A549 (cell line): ENCODE results near the gene TMEM132D.

Source experiments
- BHLHE40 ChIP-seq: IDR thresholded peaks from 2 replicates; pipeline ENCODE4 v1.6.1; 2012; ENCODE audit warnings: low read depth, low read length, inconsistent platforms
- CEBPB ChIP-seq, 2 experiments: fragments of >200 bp in 1 of 2; sonication (Bioruptor Twin) in 1 of 2; formaldehyde crosslinking in 1 of 2; IDR thresholded peaks; 2 replicates each; pipeline ENCODE4 v1.6.1; 2012 to 2016
- CHD4 ChIP-seq: fragments of 200-600 bp; sonication (generic); IDR thresholded peaks from 2 replicates; pipeline ENCODE4 v1.6.1; 2016; ENCODE audit warnings: antibody characterized with exemption, mild to moderate bottlenecking, borderline replicate concordance
- EP300 ChIP-seq, 2 experiments: fragments of >200 bp; sonication (Bioruptor Twin); formaldehyde crosslinking; IDR thresholded peaks; 2 replicates in 1 of 2; 3 replicates in 1 of 2; pipeline ENCODE4 v1.6.1; 2016 to 2017
- ESRRA ChIP-seq: fragments of 150-350 bp; IDR thresholded peaks from 2 replicates; pipeline ENCODE4 v1.6.1; 2014; ENCODE audit warnings: mild to moderate bottlenecking, low read length, borderline replicate concordance
- JUNB ChIP-seq: fragments of >200 bp; sonication (Bioruptor Twin); formaldehyde crosslinking; IDR thresholded peaks from 2 replicates; pipeline ENCODE4 v1.6.1; 2016
- MAFK ChIP-seq: fragments of 450-650 bp; IDR thresholded peaks from 2 replicates; pipeline ENCODE4 v1.6.1; 2014; ENCODE audit not compliant: partially characterized antibody
- MYC ChIP-seq: IDR thresholded peaks from 2 replicates; pipeline ENCODE4 v1.6.1; 2012; ENCODE audit warnings: mild to moderate bottlenecking, inconsistent platforms, low read length, improper control_type of control experiment, borderline replicate concordance
- NR3C1 ChIP-seq: fragments of >200 bp; sonication (Bioruptor Twin); formaldehyde crosslinking; IDR thresholded peaks from 3 replicates; pipeline ENCODE4 v1.6.1; 2017
- POLR2A ChIP-seq: IDR thresholded peaks from 2 replicates; pipeline ENCODE4 v1.6.1; 2012; ENCODE audit warnings: mild to moderate bottlenecking, low read length
- POLR2AphosphoS2 ChIP-seq: conservative IDR thresholded peaks from 2 replicates; pipeline ENCODE4 v1.6.1; 2012; ENCODE audit warnings: low read length, improper control_type of control experiment, inconsistent platforms
- SMC3 ChIP-seq: fragments of >200 bp; sonication (Bioruptor Twin); formaldehyde crosslinking; IDR thresholded peaks from 3 replicates; pipeline ENCODE4 v1.6.1; 2018; ENCODE audit warnings: inconsistent platforms
- TF ChIP-seq, protein P1 (sequence below): fragments of >200 bp; sonication (Bioruptor Twin); formaldehyde crosslinking; IDR thresholded peaks from 3 replicates; pipeline ENCODE4 v1.5.1; 2016
- TF ChIP-seq, protein P2 (sequence below): fragments of 200-600 bp; sonication (generic); IDR thresholded peaks from 2 replicates; pipeline ENCODE4 v1.6.1; 2016; ENCODE audit warnings: antibody characterized with exemption, mild to moderate bottlenecking, moderate library complexity

DNA sequence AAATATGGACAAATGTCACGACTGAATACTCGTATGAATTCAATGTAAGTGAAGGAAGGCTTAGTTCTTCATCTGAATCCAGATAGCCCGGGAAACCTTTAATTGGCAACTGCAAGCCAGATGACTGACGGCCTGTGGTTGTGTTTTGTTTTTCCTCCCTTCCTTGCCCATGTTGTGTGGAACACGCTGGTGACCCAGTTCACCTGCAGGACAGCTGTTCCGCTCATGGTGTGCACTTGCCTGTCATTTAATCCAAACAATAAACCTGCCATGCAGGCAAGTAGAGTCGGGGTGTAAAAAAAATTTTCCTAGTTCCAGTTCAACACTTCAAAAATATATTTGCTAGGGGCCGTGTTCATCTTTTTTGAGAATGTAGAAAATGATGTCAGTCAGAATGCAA is 88.0 kb downstream of the TMEM132D start:
- TF ChIP-seq CHD4: no peak
- TF ChIP-seq BHLHE40: no peak
- TF ChIP-seq EP300 (IDR thresholded peaks at IDR 0.05): no peak
- TF ChIP-seq POLR2A: no peak
- TF ChIP-seq, protein P1, sequence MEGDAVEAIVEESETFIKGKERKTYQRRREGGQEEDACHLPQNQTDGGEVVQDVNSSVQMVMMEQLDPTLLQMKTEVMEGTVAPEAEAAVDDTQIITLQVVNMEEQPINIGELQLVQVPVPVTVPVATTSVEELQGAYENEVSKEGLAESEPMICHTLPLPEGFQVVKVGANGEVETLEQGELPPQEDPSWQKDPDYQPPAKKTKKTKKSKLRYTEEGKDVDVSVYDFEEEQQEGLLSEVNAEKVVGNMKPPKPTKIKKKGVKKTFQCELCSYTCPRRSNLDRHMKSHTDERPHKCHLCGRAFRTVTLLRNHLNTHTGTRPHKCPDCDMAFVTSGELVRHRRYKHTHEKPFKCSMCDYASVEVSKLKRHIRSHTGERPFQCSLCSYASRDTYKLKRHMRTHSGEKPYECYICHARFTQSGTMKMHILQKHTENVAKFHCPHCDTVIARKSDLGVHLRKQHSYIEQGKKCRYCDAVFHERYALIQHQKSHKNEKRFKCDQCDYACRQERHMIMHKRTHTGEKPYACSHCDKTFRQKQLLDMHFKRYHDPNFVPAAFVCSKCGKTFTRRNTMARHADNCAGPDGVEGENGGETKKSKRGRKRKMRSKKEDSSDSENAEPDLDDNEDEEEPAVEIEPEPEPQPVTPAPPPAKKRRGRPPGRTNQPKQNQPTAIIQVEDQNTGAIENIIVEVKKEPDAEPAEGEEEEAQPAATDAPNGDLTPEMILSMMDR: no peak
- no peak for TF ChIP-seq JUNB
- TF ChIP-seq CEBPB (IDR thresholded peaks at IDR 0.05): no peak
- TF ChIP-seq, protein P2, sequence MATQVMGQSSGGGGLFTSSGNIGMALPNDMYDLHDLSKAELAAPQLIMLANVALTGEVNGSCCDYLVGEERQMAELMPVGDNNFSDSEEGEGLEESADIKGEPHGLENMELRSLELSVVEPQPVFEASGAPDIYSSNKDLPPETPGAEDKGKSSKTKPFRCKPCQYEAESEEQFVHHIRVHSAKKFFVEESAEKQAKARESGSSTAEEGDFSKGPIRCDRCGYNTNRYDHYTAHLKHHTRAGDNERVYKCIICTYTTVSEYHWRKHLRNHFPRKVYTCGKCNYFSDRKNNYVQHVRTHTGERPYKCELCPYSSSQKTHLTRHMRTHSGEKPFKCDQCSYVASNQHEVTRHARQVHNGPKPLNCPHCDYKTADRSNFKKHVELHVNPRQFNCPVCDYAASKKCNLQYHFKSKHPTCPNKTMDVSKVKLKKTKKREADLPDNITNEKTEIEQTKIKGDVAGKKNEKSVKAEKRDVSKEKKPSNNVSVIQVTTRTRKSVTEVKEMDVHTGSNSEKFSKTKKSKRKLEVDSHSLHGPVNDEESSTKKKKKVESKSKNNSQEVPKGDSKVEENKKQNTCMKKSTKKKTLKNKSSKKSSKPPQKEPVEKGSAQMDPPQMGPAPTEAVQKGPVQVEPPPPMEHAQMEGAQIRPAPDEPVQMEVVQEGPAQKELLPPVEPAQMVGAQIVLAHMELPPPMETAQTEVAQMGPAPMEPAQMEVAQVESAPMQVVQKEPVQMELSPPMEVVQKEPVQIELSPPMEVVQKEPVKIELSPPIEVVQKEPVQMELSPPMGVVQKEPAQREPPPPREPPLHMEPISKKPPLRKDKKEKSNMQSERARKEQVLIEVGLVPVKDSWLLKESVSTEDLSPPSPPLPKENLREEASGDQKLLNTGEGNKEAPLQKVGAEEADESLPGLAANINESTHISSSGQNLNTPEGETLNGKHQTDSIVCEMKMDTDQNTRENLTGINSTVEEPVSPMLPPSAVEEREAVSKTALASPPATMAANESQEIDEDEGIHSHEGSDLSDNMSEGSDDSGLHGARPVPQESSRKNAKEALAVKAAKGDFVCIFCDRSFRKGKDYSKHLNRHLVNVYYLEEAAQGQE: no peak
- TF ChIP-seq MYC: no peak
- no peak for TF ChIP-seq MAFK
- no peak for TF ChIP-seq SMC3
- TF ChIP-seq ESRRA: no peak
- no peak for TF ChIP-seq NR3C1
- TF ChIP-seq POLR2AphosphoS2: no peak
